Glutamatergic neuron (in vitro differentiated cells): ENCODE results near the gene UBE2F. TPM values are rescaled to one million over a fixed set of nuclear protein-coding genes. Genes with fewer than 3 reads are reported as not detected.
"Not testable (repeated sequence)": the region's sequence is repeated elsewhere in the genome, so short reads cannot be mapped to it uniquely, and the experiment has no call there.

Experiments
- DNase-seq: peaks from one replicate; pipeline ENCODE4 v3.0.0; 2022
- H3K27ac Mint-ChIP-seq: one replicate; pipeline ENCODE4 v1.8.0; 2020; ENCODE audit warnings: mild to moderate bottlenecking, mixed read lengths, inconsistent platforms; ENCODE audit not compliant: unreplicated experiment
- H3K27me3 Mint-ChIP-seq: one replicate; pipeline ENCODE4 v1.8.0; 2020; ENCODE audit warnings: mild to moderate bottlenecking, moderate library complexity, mixed read lengths, inconsistent platforms; ENCODE audit not compliant: unreplicated experiment
- H3K36me3 Mint-ChIP-seq: one replicate; pipeline ENCODE4 v1.8.0; 2020; ENCODE audit warnings: mild to moderate bottlenecking, mixed read lengths, inconsistent platforms; ENCODE audit not compliant: unreplicated experiment
- H3K4me1 Mint-ChIP-seq: one replicate; pipeline ENCODE4 v1.8.0; 2020; ENCODE audit warnings: mild to moderate bottlenecking, low read depth, mixed read lengths, inconsistent platforms; ENCODE audit not compliant: unreplicated experiment
- H3K4me3 Mint-ChIP-seq: one replicate; pipeline ENCODE4 v1.8.0; 2020; ENCODE audit warnings: mild to moderate bottlenecking, mixed read lengths, inconsistent platforms; ENCODE audit not compliant: unreplicated experiment
- H3K9me3 Mint-ChIP-seq: one replicate; pipeline ENCODE4 v1.8.0; 2020; ENCODE audit warnings: mild to moderate bottlenecking, moderate library complexity, mixed read lengths, inconsistent platforms; ENCODE audit not compliant: unreplicated experiment
- CTCF ChIP-seq: fragments of 200-600 bp; sonication (generic); IDR thresholded peaks from one replicate; pipeline ENCODE4 v1.5.0; 2021; ENCODE audit not compliant: partially characterized antibody, unreplicated experiment
- total RNA-seq: library from RNA; stranded (reverse); fragmentation: NEBNext Ultra II Directional; extraction: Animal tissue kit (Norgen Biotek cat#: 25700); gene quantifications from one replicate; pipeline ENCODE4 v1.2.1, GENCODE V29; 2021; ENCODE audit not compliant: unreplicated experiment

The UBE2F gene
- total RNA-seq, 1 donor from 2014 or later = 43.0 TPM

GRCh38 chr2:238043851-238044250 lies 77.0 kb downstream of the UBE2F start:
- no peaks in the 10 kb centered on the region for H3K27me3 Mint-ChIP-seq
- no peak for TF ChIP-seq CTCF
- H3K36me3 Mint-ChIP-seq = peaks cover 12% of the 10 kb centered on the region
- no peak for DNase-seq
- H3K9me3 Mint-ChIP-seq = peaks cover 3% of the 10 kb centered on the region
- H3K4me3 Mint-ChIP-seq = no peak overlapping the region
- H3K27ac Mint-ChIP-seq = no peak overlapping the region
- H3K4me1 Mint-ChIP-seq = no peaks in the 10 kb centered on the region

- H3K36me3 Mint-ChIP-seq = peaks cover 12% of the 10 kb centered on the region
- H3K27me3 Mint-ChIP-seq = no peaks in the 10 kb centered on the region
- peaks cover 3% of the 10 kb centered on the region for H3K9me3 Mint-ChIP-seq
- no peak overlapping the region for H3K27ac Mint-ChIP-seq
- DNase-seq = no peak
- H3K4me3 Mint-ChIP-seq = no peak overlapping the region
- H3K4me1 Mint-ChIP-seq = no peaks in the 10 kb centered on the region
- TF ChIP-seq CTCF = no peak
Measured at GRCh38 chr2:238045575-238045974, 78.8 kb downstream of the UBE2F start.

- no peak for DNase-seq
- Mint-ChIP-seq H3K4me1 (no peaks in the 10 kb centered on the region), H3K27me3 (no peaks in the 10 kb centered on the region), H3K36me3 (peaks cover 12% of the 10 kb centered on the region), H3K27ac (no peak overlapping the region), H3K9me3 (no peaks in the 10 kb centered on the region), H3K4me3 (peak overlapping the region; percentile 2)
- TF ChIP-seq CTCF = no peak
Measured at GRCh38 chr2:238046725-238047270, 80.0 kb downstream of the UBE2F start.

GRCh38 chr2:238053191-238053776 lies 86.5 kb downstream of the UBE2F start:
- H3K4me1 Mint-ChIP-seq = no peaks in the 10 kb centered on the region
- H3K27me3 Mint-ChIP-seq = peaks cover 2% of the 10 kb centered on the region
- TF ChIP-seq CTCF = no peak
- peaks cover 1% of the 10 kb centered on the region for H3K9me3 Mint-ChIP-seq
- no peak for DNase-seq
- no peak overlapping the region for H3K4me3 Mint-ChIP-seq
- H3K36me3 Mint-ChIP-seq = peaks cover 4% of the 10 kb centered on the region
- H3K27ac Mint-ChIP-seq = no peak overlapping the region

- Mint-ChIP-seq H3K4me3 (no peak overlapping the region), H3K27me3 (peaks cover 6% of the 10 kb centered on the region), H3K9me3 (peaks cover 7% of the 10 kb centered on the region), H3K4me1 (peaks cover 4% of the 10 kb centered on the region), H3K27ac (no peak overlapping the region), H3K36me3 (peaks cover 13% of the 10 kb centered on the region)
- DNase-seq = no peak
- no peak for TF ChIP-seq CTCF
Measured at GRCh38 chr2:238055841-238056240, 89.0 kb downstream of the UBE2F start.

GRCh38 chr2:238057696-238058575 lies 91.1 kb downstream of the UBE2F start:
- DNase-seq, H3K4me3 Mint-ChIP-seq, H3K27me3 Mint-ChIP-seq, H3K27ac Mint-ChIP-seq: not testable (repeated sequence)
- peaks cover 13% of the 10 kb centered on the region for H3K36me3 Mint-ChIP-seq
- peaks cover 16% of the 10 kb centered on the region for H3K4me1 Mint-ChIP-seq
- H3K9me3 Mint-ChIP-seq = peaks cover 11% of the 10 kb centered on the region
